ENCODE data around the gene UBR3.

DNA sequence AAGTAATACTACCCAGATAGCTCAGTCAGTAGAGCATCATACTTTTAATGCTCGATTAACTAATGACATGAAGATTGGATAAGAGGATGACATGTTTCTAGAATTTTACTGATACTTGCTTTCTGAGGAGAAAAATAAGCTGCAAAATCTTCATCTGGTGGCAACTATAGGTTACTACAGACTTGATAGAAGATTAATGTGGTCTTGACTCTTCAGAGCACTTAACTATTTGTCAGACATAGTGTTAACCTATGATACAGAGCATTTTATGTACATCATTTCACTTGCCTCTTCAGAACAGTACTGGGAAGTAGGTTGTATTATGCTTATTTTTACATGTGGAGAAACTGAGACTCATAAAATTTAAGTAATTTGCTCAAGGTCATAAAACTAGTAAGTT lies 83.9 kb downstream of the UBR3 start:
- TF ChIP-seq POLR2AphosphoS5 (IDR thresholded peaks at IDR 0.05; ENCODE audit: low read depth): no peak
- TF ChIP-seq, protein P1, sequence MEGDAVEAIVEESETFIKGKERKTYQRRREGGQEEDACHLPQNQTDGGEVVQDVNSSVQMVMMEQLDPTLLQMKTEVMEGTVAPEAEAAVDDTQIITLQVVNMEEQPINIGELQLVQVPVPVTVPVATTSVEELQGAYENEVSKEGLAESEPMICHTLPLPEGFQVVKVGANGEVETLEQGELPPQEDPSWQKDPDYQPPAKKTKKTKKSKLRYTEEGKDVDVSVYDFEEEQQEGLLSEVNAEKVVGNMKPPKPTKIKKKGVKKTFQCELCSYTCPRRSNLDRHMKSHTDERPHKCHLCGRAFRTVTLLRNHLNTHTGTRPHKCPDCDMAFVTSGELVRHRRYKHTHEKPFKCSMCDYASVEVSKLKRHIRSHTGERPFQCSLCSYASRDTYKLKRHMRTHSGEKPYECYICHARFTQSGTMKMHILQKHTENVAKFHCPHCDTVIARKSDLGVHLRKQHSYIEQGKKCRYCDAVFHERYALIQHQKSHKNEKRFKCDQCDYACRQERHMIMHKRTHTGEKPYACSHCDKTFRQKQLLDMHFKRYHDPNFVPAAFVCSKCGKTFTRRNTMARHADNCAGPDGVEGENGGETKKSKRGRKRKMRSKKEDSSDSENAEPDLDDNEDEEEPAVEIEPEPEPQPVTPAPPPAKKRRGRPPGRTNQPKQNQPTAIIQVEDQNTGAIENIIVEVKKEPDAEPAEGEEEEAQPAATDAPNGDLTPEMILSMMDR (IDR thresholded peaks at IDR 0.05; ENCODE audit: insufficient read depth, low read length): no peak
- no peak for TF ChIP-seq SPI1 (IDR thresholded peaks at IDR 0.05; ENCODE audit: borderline replicate concordance, low read depth)
- TF ChIP-seq, protein P2, sequence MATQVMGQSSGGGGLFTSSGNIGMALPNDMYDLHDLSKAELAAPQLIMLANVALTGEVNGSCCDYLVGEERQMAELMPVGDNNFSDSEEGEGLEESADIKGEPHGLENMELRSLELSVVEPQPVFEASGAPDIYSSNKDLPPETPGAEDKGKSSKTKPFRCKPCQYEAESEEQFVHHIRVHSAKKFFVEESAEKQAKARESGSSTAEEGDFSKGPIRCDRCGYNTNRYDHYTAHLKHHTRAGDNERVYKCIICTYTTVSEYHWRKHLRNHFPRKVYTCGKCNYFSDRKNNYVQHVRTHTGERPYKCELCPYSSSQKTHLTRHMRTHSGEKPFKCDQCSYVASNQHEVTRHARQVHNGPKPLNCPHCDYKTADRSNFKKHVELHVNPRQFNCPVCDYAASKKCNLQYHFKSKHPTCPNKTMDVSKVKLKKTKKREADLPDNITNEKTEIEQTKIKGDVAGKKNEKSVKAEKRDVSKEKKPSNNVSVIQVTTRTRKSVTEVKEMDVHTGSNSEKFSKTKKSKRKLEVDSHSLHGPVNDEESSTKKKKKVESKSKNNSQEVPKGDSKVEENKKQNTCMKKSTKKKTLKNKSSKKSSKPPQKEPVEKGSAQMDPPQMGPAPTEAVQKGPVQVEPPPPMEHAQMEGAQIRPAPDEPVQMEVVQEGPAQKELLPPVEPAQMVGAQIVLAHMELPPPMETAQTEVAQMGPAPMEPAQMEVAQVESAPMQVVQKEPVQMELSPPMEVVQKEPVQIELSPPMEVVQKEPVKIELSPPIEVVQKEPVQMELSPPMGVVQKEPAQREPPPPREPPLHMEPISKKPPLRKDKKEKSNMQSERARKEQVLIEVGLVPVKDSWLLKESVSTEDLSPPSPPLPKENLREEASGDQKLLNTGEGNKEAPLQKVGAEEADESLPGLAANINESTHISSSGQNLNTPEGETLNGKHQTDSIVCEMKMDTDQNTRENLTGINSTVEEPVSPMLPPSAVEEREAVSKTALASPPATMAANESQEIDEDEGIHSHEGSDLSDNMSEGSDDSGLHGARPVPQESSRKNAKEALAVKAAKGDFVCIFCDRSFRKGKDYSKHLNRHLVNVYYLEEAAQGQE (IDR thresholded peaks at IDR 0.05; ENCODE audit: insufficient replicate concordance, low read depth): no peak

Measured in HL-60 (cell line).